Small intestine (tissue), 7 donors: ENCODE data around the gene PLPP7. TPM values are rescaled to one million over a fixed set of nuclear protein-coding genes. Genes with fewer than 3 reads are reported as not detected.

Experiments used
- DNase-seq, 2 donors: peaks; one replicate each; pipeline versions ENCODE4 v3.0.0 to v3.0.0-alpha.2; 2013
- FAIRE-seq: peaks from 2 replicates; lab custom pipeline; 2012; peaks lifted over from hg19 to GRCh38; lab: Jason Lieb, UNC
- H3K27ac ChIP-seq, 3 donors: one replicate each; pipeline ENCODE4 v1.5.1; 2013; ENCODE audit warnings: low read length in 2 of 3, mild to moderate bottlenecking in 2 of 3, control low read depth in 1 of 3, inconsistent platforms in 1 of 3, low read depth in 1 of 3, moderate library complexity in 1 of 3
- H3K27me3 ChIP-seq, 3 donors: one replicate each; pipeline ENCODE4 v1.6.1; 2013; ENCODE audit warnings: low read length in 3 of 3, inconsistent platforms in 1 of 3; ENCODE audit not compliant: control insufficient read depth in 3 of 3, insufficient read depth in 3 of 3
- H3K36me3 ChIP-seq, 3 donors: one replicate each; pipeline ENCODE4 v1.6.1; 2013; ENCODE audit warnings: low read length in 3 of 3, inconsistent platforms in 1 of 3, low read depth in 1 of 3, mild to moderate bottlenecking in 1 of 3, moderate library complexity in 1 of 3; ENCODE audit not compliant: control insufficient read depth in 3 of 3, insufficient read depth in 2 of 3
- H3K4me1 ChIP-seq, 3 donors: one replicate each; pipeline ENCODE4 v1.6.1; 2013; ENCODE audit warnings: low read length in 2 of 3, inconsistent platforms in 1 of 3, low read depth in 1 of 3, mild to moderate bottlenecking in 1 of 3, moderate library complexity in 1 of 3; ENCODE audit not compliant: control insufficient read depth in 3 of 3, insufficient read depth in 2 of 3
- H3K4me3 ChIP-seq, 3 donors: one replicate each; pipeline ENCODE4 v1.5.1; 2013; ENCODE audit warnings: low read length in 3 of 3, control low read depth in 1 of 3, inconsistent platforms in 1 of 3, low read depth in 1 of 3, mild to moderate bottlenecking in 1 of 3, moderate library complexity in 1 of 3
- H3K9me3 ChIP-seq, 2 donors: one replicate each; pipeline ENCODE4 v1.6.1; 2013; ENCODE audit warnings: low read depth in 1 of 2, low read length in 1 of 2; ENCODE audit not compliant: control insufficient read depth in 2 of 2, insufficient read depth in 1 of 2
- WGBS, 3 donors: extraction: QIAGEN DNeasy Blood & Tissue Kit; methylation state at CpG; one replicate each; pipeline ENCODE4 v1.1.7; 2013; 5-methylcytosine and 5-hydroxymethylcytosine counted together
- polyA plus RNA-seq, 4 donors: library from polyadenylated mRNA; stranded (reverse) in 3 of 4; unstranded in 1 of 4; fragments of 200-250 nt in 3 of 4; fragments of 120-200 nt in 1 of 4; gene quantifications; one replicate each; pipeline versions ENCODE4 v1.2.1 to v1.2.3, GENCODE V29; 2013
- donor health status: healthy with polysubstance abuse.
- donor health status: control.
- donor health status: control.
- donor health status: Bipolar disorder and iron deficiency.
- donor health status: healthy.

PLPP7 gene
- polyA plus RNA-seq, 4 donors: 0.34 to 1.9 (median 0.54) TPM; not detected in 1

GRCh38 chr9:131302244-131303075 is 12.9 kb downstream of the PLPP7 start:
- H3K36me3 ChIP-seq: no peaks in the 10 kb centered on the region
- DNase-seq: no peak
- H3K4me1 ChIP-seq: no peaks in the 10 kb centered on the region
- peaks cover 0 to 3% of the 10 kb centered on the region in 2 donors for H3K9me3 ChIP-seq
- no peak for FAIRE-seq
- 52 to 73% (median 68%) methylated on average over 14 to 16 of the region's 16 CpGs for WGBS, 3 donors
- no peak overlapping the region for H3K27ac ChIP-seq
- peaks cover 0 to 3% (median 0%) of the 10 kb centered on the region in 3 donors for H3K27me3 ChIP-seq
- no peak overlapping the region for H3K4me3 ChIP-seq

- no peak for FAIRE-seq
- H3K27ac ChIP-seq: no peak overlapping the region
Observed at GRCh38 chr9:131303381-131304321, 14.1 kb downstream of the PLPP7 start.

GRCh38 chr9:131304676-131305355 is 15.3 kb downstream of the PLPP7 start:
- 49 to 64% (median 56%) methylated on average over 19 of the region's 19 CpGs for WGBS, 3 donors
- peaks cover 0 to 3% (median 0%) of the 10 kb centered on the region in 3 donors for H3K27me3 ChIP-seq

More at GRCh38 chr9:131303381-131304321, 14.1 kb downstream of the PLPP7 start:
- no peaks in the 10 kb centered on the region for H3K36me3 ChIP-seq
- no peaks in the 10 kb centered on the region for H3K4me1 ChIP-seq
- WGBS, 3 donors: 56 to 74% (median 63%) methylated on average over 10 to 11 of the region's 11 CpGs
- peaks cover 0 to 3% (median 0%) of the 10 kb centered on the region in 3 donors for H3K27me3 ChIP-seq
- peaks cover 0 to 3% of the 10 kb centered on the region in 2 donors for H3K9me3 ChIP-seq
- DNase-seq: no peak
- H3K4me3 ChIP-seq: no peak overlapping the region

GRCh38 chr9:131306397-131307004 is 17.0 kb downstream of the PLPP7 start:
- no peaks in the 10 kb centered on the region for H3K9me3 ChIP-seq
- no peak overlapping the region for H3K4me3 ChIP-seq
- 92 to 94% (median 93%) methylated on average over 13 to 14 of the region's 14 CpGs for WGBS, 3 donors
- H3K27ac ChIP-seq: no peak overlapping the region
- peaks cover 0 to 8% (median 0%) of the 10 kb centered on the region in 3 donors for H3K27me3 ChIP-seq
- H3K4me1 ChIP-seq: no peaks in the 10 kb centered on the region
- FAIRE-seq (no peak), DNase-seq (no peak)
- no peaks in the 10 kb centered on the region for H3K36me3 ChIP-seq

More at GRCh38 chr9:131304676-131305355, 15.3 kb downstream of the PLPP7 start:
- H3K4me3 ChIP-seq: no peak overlapping the region
- H3K36me3 ChIP-seq: no peaks in the 10 kb centered on the region
- no peak overlapping the region for H3K27ac ChIP-seq
- no peaks in the 10 kb centered on the region for H3K4me1 ChIP-seq
- no peak for DNase-seq
- peaks cover 0 to 3% of the 10 kb centered on the region in 2 donors for H3K9me3 ChIP-seq
- no peak for FAIRE-seq

GRCh38 chr9:131307974-131308373 is 18.5 kb downstream of the PLPP7 start:
- FAIRE-seq (no peak), DNase-seq (no peak)
- Histone ChIP-seq H3K9me3 (no peaks in the 10 kb centered on the region), H3K4me3 (no peak overlapping the region), H3K27me3 (peaks cover 0 to 8% (median 0%) of the 10 kb centered on the region in 3 donors), H3K4me1 (no peaks in the 10 kb centered on the region), H3K27ac (no peak overlapping the region), H3K36me3 (no peaks in the 10 kb centered on the region)
- WGBS, 3 donors: 85 to 90% (median 87%) methylated on average over 26 to 31 of the region's 31 CpGs

- FAIRE-seq (no peak), DNase-seq (no peak)
- Histone ChIP-seq H3K27ac (no peak overlapping the region), H3K4me3 (no peak overlapping the region), H3K9me3 (no peaks in the 10 kb centered on the region), H3K4me1 (no peaks in the 10 kb centered on the region), H3K36me3 (no peaks in the 10 kb centered on the region), H3K27me3 (peaks cover 0 to 8% (median 0%) of the 10 kb centered on the region in 3 donors)
- 86 to 92% (median 91%) methylated on average over 10 to 11 of the region's 11 CpGs for WGBS, 3 donors
Observed at GRCh38 chr9:131308452-131308851, 18.9 kb downstream of the PLPP7 start.

- DNase-seq: no peak
- FAIRE-seq: no peak
- H3K4me3 ChIP-seq: no peak overlapping the region
- H3K4me1 ChIP-seq: no peaks in the 10 kb centered on the region
- peaks cover 0 to 8% (median 0%) of the 10 kb centered on the region in 3 donors for H3K27me3 ChIP-seq
- H3K36me3 ChIP-seq: no peaks in the 10 kb centered on the region
- H3K9me3 ChIP-seq: no peaks in the 10 kb centered on the region
- 73 to 81% (median 79%) methylated on average over 16 to 17 of the region's 17 CpGs for WGBS, 3 donors
- no peak overlapping the region for H3K27ac ChIP-seq
Observed at GRCh38 chr9:131308906-131309529, 19.5 kb downstream of the PLPP7 start.
